K562 (cell line): Measurements from ENCODE around the gene ARHGAP26. TPM values are rescaled to one million over a fixed set of nuclear protein-coding genes. Genes with fewer than 3 reads are reported as not detected.

Experiments used
- ESRRB ChIP-seq: fragments of 250-450 bp; sonication (Bioruptor Pico); IDR thresholded peaks from 2 replicates; pipeline ENCODE4 v1.5.0; 2020; ENCODE audit warnings: mild to moderate bottlenecking, moderate library complexity, borderline replicate concordance
- HDGF ChIP-seq: fragments of 450-650 bp; IDR thresholded peaks from 2 replicates; pipeline ENCODE4 v1.6.1; 2016
- PML ChIP-seq: IDR thresholded peaks from 2 replicates; pipeline ENCODE4 v1.6.1; 2012; ENCODE audit warnings: low read length, inconsistent platforms
- PTTG1 ChIP-seq: fragments of 450-650 bp; IDR thresholded peaks from 2 replicates; pipeline ENCODE4 v1.6.1; 2016; ENCODE audit warnings: low read depth, mild to moderate bottlenecking, missing genetic modification characterization, missing compliant biosample characterization
- REST ChIP-seq, 2 experiments: fragments of 450-650 bp; formaldehyde crosslinking in 1 of 2; IDR thresholded peaks; 2 replicates each; pipeline versions ENCODE4 v1.4.0 to v1.6.1; 2014 to 2020; ENCODE audit warnings: mild to moderate bottlenecking in 2 of 2, borderline replicate concordance in 1 of 2, low read depth in 1 of 2
- TFAM ChIP-seq: fragments of 250-450 bp; sonication (Bioruptor Pico); conservative IDR thresholded peaks from 2 replicates; pipeline ENCODE4 v1.5.0; 2021; ENCODE audit warnings: mild to moderate bottlenecking, moderate library complexity
- ZNF146 ChIP-seq: IDR thresholded peaks from one replicate; pipeline ENCODE4 v1.6.1; 2018; ENCODE audit warnings: missing compliant biosample characterization; ENCODE audit not compliant: unreplicated experiment
- polyA plus RNA-seq, 8 experiments: library from polyadenylated mRNA; depleted of rRNA in 4 of 8; stranded (reverse) in 5 of 8; unstranded in 3 of 8; fragments of >200 nt; fragmentation: Nextera tagmentation in 2 of 8; fragmentation: Illumina TruSeq in 1 of 8; extraction: Ambion mirVana in 2 of 8; extraction: Trizol in 1 of 8; gene quantifications; 2 replicates each; pipeline versions ENCODE4 v1.2.1 to v1.2.3, GENCODE V29; 2011 to 2014; ENCODE audit warnings: inconsistent platforms in 1 of 8, missing spikeins in 1 of 8
- total RNA-seq, 7 experiments: library from RNA; depleted of rRNA in 6 of 7; stranded (reverse); fragments of >200 nt in 6 of 7; fragmentation: Illumina TruSeq in 2 of 7; extraction: Trizol in 2 of 7; gene quantifications; 2 replicates each; pipeline versions ENCODE4 v1.2.1 to v1.2.3, GENCODE V29; 2011 to 2021; ENCODE audit warnings: low replicate concordance in 1 of 7

The ARHGAP26 gene
- total and polyA plus RNA-seq, 9 of the 15 experiments (the other 6 are each of a cell fraction or from before 2014, with no cell fraction given) = 0.13 to 1.1 (median 0.55) TPM

- no peak for TF ChIP-seq REST (IDR thresholded peaks at IDR 0.05; ENCODE audit: borderline replicate concordance)
- no peak for TF ChIP-seq REST (CRISPR knock-in tag; IDR thresholded peaks at IDR 0.05; ENCODE audit: low read depth)
- no peak for TF ChIP-seq HDGF
- 0 out of 2 replicates have a peak, but pooled peaks have one; percentile 32 for TF ChIP-seq PTTG1 (tag)
- TF ChIP-seq ZNF146 (CRISPR knock-in tag) = no peak
- no peak for TF ChIP-seq TFAM (CRISPR knock-in tag)
- no peak for TF ChIP-seq ESRRB
- no peak for TF ChIP-seq PML
Measured at GRCh38 chr5:143192191-143192900, 422.2 kb downstream of the ARHGAP26 start (continued).
